Keratinocyte (primary cell): Measurements from ENCODE around the gene DAPK1. TPM values are rescaled to one million over a fixed set of nuclear protein-coding genes. Genes with fewer than 3 reads are reported as not detected.

Experiments
- DNase-seq: peaks from one replicate; pipeline ENCODE4 v3.0.0-alpha.2; 2011; ENCODE audit warnings: low read depth, missing footprints, low spot score
- FAIRE-seq: peaks from 2 replicates; lab custom pipeline; 2011; peaks lifted over from hg19 to GRCh38; lab: Jason Lieb, UNC
- H2AFZ ChIP-seq: 2 replicates; pipeline ENCODE4 v1.6.0; 2012; ENCODE audit warnings: low read length, control low read depth, inconsistent platforms; ENCODE audit not compliant: control insufficient read depth
- H3K27ac ChIP-seq: 2 replicates; pipeline ENCODE4 v1.5.1; 2011; ENCODE audit warnings: low read length; ENCODE audit not compliant: control insufficient read depth, insufficient read depth
- H3K27me3 ChIP-seq: 3 replicates; pipeline ENCODE4 v1.6.0; 2011; ENCODE audit warnings: low read length; ENCODE audit not compliant: control insufficient read depth, insufficient read depth; ENCODE audit errors: extremely low read depth
- H3K36me3 ChIP-seq, 2 experiments: 2 replicates in 1 of 2; 3 replicates in 1 of 2; pipeline ENCODE4 v1.5.1; 2011; ENCODE audit warnings: low read length in 2 of 2, mild to moderate bottlenecking in 1 of 2; ENCODE audit not compliant: control insufficient read depth in 2 of 2, insufficient read depth in 2 of 2; ENCODE audit errors: extremely low read depth in 1 of 2
- H3K4me1 ChIP-seq: 3 replicates; pipeline ENCODE4 v1.5.1; 2011; ENCODE audit warnings: low read length; ENCODE audit not compliant: control insufficient read depth, insufficient read depth; ENCODE audit errors: extremely low read depth
- H3K4me2 ChIP-seq: 3 replicates; pipeline ENCODE4 v1.6.0; 2011; ENCODE audit warnings: low read depth, low read length; ENCODE audit not compliant: control insufficient read depth, insufficient read depth; ENCODE audit errors: extremely low read depth
- H3K4me3 ChIP-seq, 3 experiments: fragments of 200-600 bp in 1 of 3; sonication (generic) in 1 of 3; 2 replicates in 2 of 3; 3 replicates in 1 of 3; pipeline ENCODE4 v1.5.1; 2011 to 2016; ENCODE audit warnings: low read length in 3 of 3, mild to moderate bottlenecking in 3 of 3, control low read depth in 2 of 3, inconsistent platforms in 1 of 3, low read depth in 1 of 3, mixed read lengths in 1 of 3, mixed run types in 1 of 3, moderate library complexity in 1 of 3; ENCODE audit not compliant: control insufficient read depth in 2 of 3, insufficient read depth in 2 of 3; ENCODE audit errors: extremely low read depth in 1 of 3
- H3K79me2 ChIP-seq: 2 replicates; pipeline ENCODE4 v1.6.0; 2012; ENCODE audit warnings: low read length; ENCODE audit not compliant: control insufficient read depth, insufficient read depth
- H3K9ac ChIP-seq: 3 replicates; pipeline ENCODE4 v1.6.0; 2011; ENCODE audit warnings: low read length; ENCODE audit not compliant: control insufficient read depth, insufficient read depth; ENCODE audit errors: extremely low read depth
- H3K9me1 ChIP-seq: 3 replicates; pipeline ENCODE4 v1.6.0; 2011; ENCODE audit warnings: low read length; ENCODE audit not compliant: control insufficient read depth, insufficient read depth; ENCODE audit errors: extremely low read depth
- H3K9me3 ChIP-seq: 2 replicates; pipeline ENCODE4 v1.5.1; 2012; ENCODE audit warnings: low read depth, low read length; ENCODE audit not compliant: control insufficient read depth
- H4K20me1 ChIP-seq: 3 replicates; pipeline ENCODE4 v1.6.0; 2011; ENCODE audit warnings: low read length; ENCODE audit not compliant: control insufficient read depth, insufficient read depth; ENCODE audit errors: extremely low read depth
- CTCF ChIP-seq, 3 experiments: IDR thresholded peaks in 1 of 3; conservative IDR thresholded peaks in 1 of 3; optimal IDR thresholded peaks in 1 of 3; 2 replicates in 2 of 3; 3 replicates in 1 of 3; pipeline versions ENCODE3 to v1.5.1; 2011; ENCODE audit warnings: low read length in 3 of 3, mild to moderate bottlenecking in 3 of 3, moderate library complexity in 2 of 3, control low read depth in 1 of 3, inconsistent platforms in 1 of 3; ENCODE audit not compliant: insufficient read depth in 2 of 3; ENCODE audit errors: extremely low read depth in 1 of 3
- EZH2 ChIP-seq: IDR thresholded peaks from one replicate; pipeline ENCODE4 v1.6.1; 2012; ENCODE audit warnings: inconsistent platforms, mild to moderate bottlenecking, low read length, moderate library complexity
- dilution Hi-C: fragments of 300-500 bp; cut with MboI; formaldehyde crosslinking; loops from one replicate; pipeline ENCODE4 v1.7.0; 2020; ENCODE audit warnings: low sequenced_read_pairs; ENCODE audit not compliant: extremely low pct_ligation_motif_present
- polyA plus RNA-seq, 5 experiments: library from polyadenylated mRNA; depleted of rRNA in 3 of 5; stranded (reverse) in 3 of 5; stranded (forward) in 1 of 5; unstranded in 1 of 5; fragments of >200 nt; gene quantifications; 1 replicate in 1 of 5; 2 replicates in 3 of 5; 3 replicates in 1 of 5; pipeline versions ENCODE4 v1.2.1 to v1.2.3, GENCODE V29; 2011 to 2012; ENCODE audit warnings: missing spikeins in 2 of 5, low read depth in 1 of 5, low replicate concordance in 1 of 5

DAPK1 gene
- polyA plus RNA-seq, 1 donor (not counting 4 experiments of a cell fraction or from before 2014, with no cell fraction given), result 2.8 TPM

GRCh38 chr9:87592554-87593358 lies 95.1 kb downstream of the DAPK1 start:
- H3K27me3 ChIP-seq, result peaks cover 7% of the 10 kb centered on the region
- FAIRE-seq (no peak), DNase-seq (no peak)
- no peak overlapping the region for H3K4me2 ChIP-seq
- no peak overlapping the region for H3K9ac ChIP-seq
- dilution Hi-C loops, result no loop called here
- H3K9me3 ChIP-seq, result no peaks in the 10 kb centered on the region
- no peak overlapping the region for H2AFZ ChIP-seq
- TF ChIP-seq EZH2 (no peak), CTCF (optimal IDR thresholded peaks at IDR 0.05 in 1 of 3, IDR thresholded peaks at IDR 0.05 in 1 of 3, conservative IDR thresholded peaks at IDR 0.05 in 1 of 3; ENCODE audit: extremely low read depth in 1 of 3, insufficient read depth in 2 of 3, low read length in 3 of 3) (no peak)
- H3K36me3 ChIP-seq, result no peaks in the 10 kb centered on the region
- H3K27ac ChIP-seq, result no peak overlapping the region
- no peaks in the 10 kb centered on the region for H3K79me2 ChIP-seq
- H3K4me1 ChIP-seq, result no peaks in the 10 kb centered on the region
- no peak overlapping the region for H3K4me3 ChIP-seq
- H3K9me1 ChIP-seq, result no peaks in the 10 kb centered on the region
- H4K20me1 ChIP-seq, result no peaks in the 10 kb centered on the region

GRCh38 chr9:87593359-87593980 lies 95.8 kb downstream of the DAPK1 start:
- DNase-seq (no peak), FAIRE-seq (no peak)
- Histone ChIP-seq H3K4me1 (no peaks in the 10 kb centered on the region), H3K9ac (no peak overlapping the region), H3K79me2 (no peaks in the 10 kb centered on the region), H3K36me3 (no peaks in the 10 kb centered on the region), H3K4me3 (no peak overlapping the region), H3K9me1 (no peaks in the 10 kb centered on the region), H2AFZ (no peak overlapping the region), H3K27ac (no peak overlapping the region), H3K4me2 (no peak overlapping the region), H4K20me1 (no peaks in the 10 kb centered on the region), H3K9me3 (no peaks in the 10 kb centered on the region), H3K27me3 (peaks cover 7% of the 10 kb centered on the region)
- TF ChIP-seq EZH2 (no peak), CTCF (optimal IDR thresholded peaks at IDR 0.05 in 1 of 3, IDR thresholded peaks at IDR 0.05 in 1 of 3, conservative IDR thresholded peaks at IDR 0.05 in 1 of 3; ENCODE audit: extremely low read depth in 1 of 3, insufficient read depth in 2 of 3, low read length in 3 of 3) (no peak)
- dilution Hi-C loops, result no loop called here
